WI38 (cell line): ENCODE data around the gene SUPT20HL1.
"Not testable (repeated sequence)": the region's sequence is repeated elsewhere in the genome, so short reads cannot be mapped to it uniquely, and the experiment has no call there.

Experiments used
- H3K4me3 ChIP-seq: 2 replicates; pipeline ENCODE4 v1.5.1; 2011; ENCODE audit warnings: low read depth, mild to moderate bottlenecking, control low read depth, low read length
- CTCF ChIP-seq: IDR thresholded peaks from 2 replicates; pipeline ENCODE4 v1.5.1; 2012; ENCODE audit warnings: low read depth, mild to moderate bottlenecking, control low read depth, low read length

The SUPT20HL1 gene

DNA sequence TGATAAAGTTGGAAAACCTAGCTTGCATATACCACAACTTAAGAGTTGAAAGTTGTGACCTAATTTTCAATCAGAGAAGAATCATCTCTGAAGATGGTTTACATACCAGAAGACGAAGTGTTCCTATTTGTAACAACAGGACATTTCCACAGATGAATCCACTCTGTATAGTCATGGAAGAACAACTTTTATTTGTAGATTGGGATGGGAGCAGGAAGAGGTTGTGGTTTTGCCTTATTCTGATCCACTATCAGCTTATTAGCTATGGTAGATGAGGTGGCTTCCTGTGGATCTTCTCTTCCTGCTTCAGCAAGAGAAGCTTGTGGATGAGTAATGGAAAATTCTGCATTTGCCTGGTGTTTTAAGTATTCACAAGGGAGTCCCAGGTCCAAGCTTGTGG, 18.6 kb upstream of the SUPT20HL1 start:
- H3K4me3 ChIP-seq = no peak overlapping the region
- no peak for TF ChIP-seq CTCF

DNA sequence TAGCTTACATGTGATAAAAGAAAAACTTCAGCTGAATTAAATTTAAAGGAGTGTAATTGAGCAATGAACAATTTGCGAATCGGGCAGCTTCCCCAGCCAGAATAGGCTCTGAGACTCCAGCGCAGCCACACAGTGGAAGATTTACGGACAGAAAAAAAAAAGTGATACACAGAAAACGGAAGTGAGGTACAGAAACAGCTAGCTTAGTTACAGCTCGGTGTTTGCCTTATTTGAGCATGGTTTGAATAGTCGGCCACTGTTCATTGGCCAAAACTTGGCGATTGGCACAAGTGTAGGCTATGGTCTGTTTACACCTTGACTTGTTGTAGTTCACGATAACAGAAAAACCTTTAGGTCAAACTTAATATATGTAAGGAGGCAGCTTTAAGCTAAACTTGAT, 16.7 kb upstream of the SUPT20HL1 start:
- H3K4me3 ChIP-seq = no peak overlapping the region
- no peak for TF ChIP-seq CTCF

DNA sequence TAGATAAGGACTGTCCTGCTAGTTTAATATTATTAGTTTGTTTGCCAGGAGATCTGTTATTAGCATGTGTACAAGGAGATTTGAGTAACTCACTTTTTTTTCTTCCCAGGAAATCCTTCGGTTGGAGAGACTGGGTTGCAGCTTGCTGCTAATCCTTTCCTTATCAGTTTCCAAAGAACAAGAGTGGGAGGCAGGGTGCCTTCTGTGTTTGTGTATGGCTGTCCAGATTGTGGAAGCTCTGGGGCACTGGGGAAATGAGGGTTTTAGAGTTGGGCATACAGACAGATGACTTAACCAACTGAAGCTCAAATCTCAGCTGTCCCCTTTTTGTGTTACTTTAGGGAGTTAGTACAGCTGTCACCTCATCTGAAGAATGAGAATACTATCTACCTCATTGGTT, 12.6 kb upstream of the SUPT20HL1 start:
- no peak for TF ChIP-seq CTCF
- no peak overlapping the region for H3K4me3 ChIP-seq

- H3K4me3 ChIP-seq = no peak overlapping the region
Measured at GRCh38 chrX:24350217-24350616, 10.2 kb upstream of the SUPT20HL1 start.

DNA sequence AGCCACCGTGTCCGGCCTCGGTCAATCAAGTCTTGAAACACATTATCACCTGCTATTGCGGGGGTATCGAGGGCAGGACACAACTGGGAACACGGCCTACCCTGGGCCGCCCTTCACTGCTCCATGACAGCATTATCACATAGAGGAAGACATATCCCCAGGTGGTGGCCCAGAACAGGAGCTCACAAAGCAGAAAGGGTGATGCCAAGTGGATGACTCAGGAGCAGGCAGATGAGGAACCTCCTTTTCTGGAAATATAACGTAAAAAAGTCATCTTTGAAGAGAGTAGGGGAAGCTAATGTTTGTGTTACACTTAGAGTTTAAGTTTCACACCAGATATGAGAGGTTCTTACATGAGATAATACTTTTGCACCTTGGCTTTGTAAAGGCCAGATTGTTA, 5.3 kb upstream of the SUPT20HL1 start:
- no peak overlapping the region for H3K4me3 ChIP-seq
- TF ChIP-seq CTCF = no peak

More at GRCh38 chrX:24350217-24350616, 10.2 kb upstream of the SUPT20HL1 start:
- TF ChIP-seq CTCF = no peak

- no peak overlapping the region for H3K4me3 ChIP-seq
- TF ChIP-seq CTCF = no peak
Measured at GRCh38 chrX:24357106-24357505, 3.3 kb upstream of the SUPT20HL1 start.

GRCh38 chrX:24362089-24362745, 1.8 kb downstream of the SUPT20HL1 start:
- H3K4me3 ChIP-seq = not testable (repeated sequence)

GRCh38 chrX:24363432-24364181, 3.2 kb downstream of the SUPT20HL1 start:
- H3K4me3 ChIP-seq = not testable (repeated sequence)
